GM12801 (cell line): ENCODE results near the gene S100A12.

Source experiments
- TF ChIP-seq, protein P1 (sequence below): IDR thresholded peaks from one replicate; pipeline ENCODE4 v1.5.1; 2011; ENCODE audit warnings: control low read depth; ENCODE audit not compliant: insufficient read length; ENCODE audit errors: extremely low read depth

Gene S100A12

DNA sequence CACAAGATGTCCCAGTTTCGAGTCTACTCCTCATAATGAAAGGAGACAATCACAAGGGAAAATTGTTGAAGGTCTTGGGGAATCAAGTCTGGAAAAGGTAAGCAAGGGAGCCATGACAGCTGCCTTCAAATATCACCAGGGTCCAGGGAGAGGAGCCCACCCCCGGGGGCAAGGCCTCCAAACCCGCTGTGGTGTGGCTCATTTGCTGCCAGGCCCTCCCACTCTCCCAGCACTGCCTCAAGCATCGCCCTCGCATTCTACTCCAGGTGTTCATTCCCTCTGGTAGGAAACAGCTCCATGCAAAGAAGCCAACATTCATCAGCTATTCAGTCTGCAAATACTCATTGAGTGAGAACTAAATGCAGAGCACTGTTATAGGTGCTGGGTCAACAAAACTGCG lies 9.2 kb downstream of the S100A12 start:
- TF ChIP-seq, protein P1, sequence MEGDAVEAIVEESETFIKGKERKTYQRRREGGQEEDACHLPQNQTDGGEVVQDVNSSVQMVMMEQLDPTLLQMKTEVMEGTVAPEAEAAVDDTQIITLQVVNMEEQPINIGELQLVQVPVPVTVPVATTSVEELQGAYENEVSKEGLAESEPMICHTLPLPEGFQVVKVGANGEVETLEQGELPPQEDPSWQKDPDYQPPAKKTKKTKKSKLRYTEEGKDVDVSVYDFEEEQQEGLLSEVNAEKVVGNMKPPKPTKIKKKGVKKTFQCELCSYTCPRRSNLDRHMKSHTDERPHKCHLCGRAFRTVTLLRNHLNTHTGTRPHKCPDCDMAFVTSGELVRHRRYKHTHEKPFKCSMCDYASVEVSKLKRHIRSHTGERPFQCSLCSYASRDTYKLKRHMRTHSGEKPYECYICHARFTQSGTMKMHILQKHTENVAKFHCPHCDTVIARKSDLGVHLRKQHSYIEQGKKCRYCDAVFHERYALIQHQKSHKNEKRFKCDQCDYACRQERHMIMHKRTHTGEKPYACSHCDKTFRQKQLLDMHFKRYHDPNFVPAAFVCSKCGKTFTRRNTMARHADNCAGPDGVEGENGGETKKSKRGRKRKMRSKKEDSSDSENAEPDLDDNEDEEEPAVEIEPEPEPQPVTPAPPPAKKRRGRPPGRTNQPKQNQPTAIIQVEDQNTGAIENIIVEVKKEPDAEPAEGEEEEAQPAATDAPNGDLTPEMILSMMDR: no peak

DNA sequence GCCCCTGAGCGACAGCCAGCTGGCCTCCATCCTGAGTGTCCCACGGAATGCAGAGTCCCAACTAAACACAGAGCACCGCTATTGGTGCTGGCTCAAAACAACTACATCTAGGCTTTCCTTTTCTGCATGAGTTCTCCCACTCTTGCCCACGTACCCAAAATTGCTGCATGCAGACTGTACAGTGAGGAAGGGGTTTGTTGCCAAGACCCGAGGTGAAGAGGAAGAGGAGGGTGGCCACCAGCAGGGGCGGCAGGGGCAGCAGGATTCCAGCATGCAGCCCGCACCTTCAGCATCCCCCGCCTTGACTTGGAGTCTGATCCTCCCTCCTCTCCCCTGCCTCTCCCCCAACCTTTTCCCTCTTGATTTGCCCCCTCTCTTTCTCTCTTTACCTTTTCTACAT lies 9.7 kb downstream of the S100A12 start:
- TF ChIP-seq, protein P1: no peak

DNA sequence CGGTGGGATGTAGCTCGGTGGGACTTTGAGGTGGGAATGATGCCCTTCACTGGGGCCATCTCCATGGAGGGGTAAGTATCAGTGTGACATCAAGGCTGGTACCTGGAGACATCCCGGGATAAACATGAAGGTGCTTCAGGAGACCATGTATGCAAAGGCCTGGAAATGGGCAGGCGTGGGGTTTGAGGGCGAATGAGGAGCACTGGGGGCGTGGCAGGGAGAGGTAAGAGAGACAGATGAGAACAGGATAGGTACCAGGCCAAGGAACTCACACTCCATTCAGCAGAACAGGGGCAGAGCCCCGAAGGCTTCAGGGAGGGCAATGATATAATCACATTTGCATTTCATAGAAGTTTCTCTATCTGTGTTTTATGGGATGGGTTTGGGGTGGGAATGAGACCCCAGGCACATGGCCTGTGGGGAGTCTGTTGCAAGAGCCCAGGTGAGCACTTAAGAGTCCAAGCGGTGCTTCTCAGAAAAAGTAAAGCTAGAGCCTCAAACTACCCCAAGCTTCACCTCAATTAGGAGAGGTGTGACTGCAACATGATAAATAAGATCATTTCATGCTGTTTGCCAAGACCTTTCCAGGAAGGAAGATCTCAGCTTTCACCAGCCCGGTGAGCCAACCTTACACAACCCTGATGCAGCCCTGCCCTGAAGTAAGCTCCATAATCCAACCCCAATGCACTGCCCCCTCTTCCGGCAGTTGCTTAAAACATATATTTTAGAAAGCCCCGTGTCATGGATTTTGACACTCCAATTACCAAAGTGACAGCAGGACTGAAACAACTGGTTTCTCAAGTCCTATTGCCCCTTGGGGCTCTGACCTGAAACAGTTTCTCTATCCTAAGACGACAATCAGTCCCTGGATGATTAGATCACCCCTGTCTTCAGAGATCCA lies 10.4 kb downstream of the S100A12 start:
- TF ChIP-seq, protein P1: no peak

DNA sequence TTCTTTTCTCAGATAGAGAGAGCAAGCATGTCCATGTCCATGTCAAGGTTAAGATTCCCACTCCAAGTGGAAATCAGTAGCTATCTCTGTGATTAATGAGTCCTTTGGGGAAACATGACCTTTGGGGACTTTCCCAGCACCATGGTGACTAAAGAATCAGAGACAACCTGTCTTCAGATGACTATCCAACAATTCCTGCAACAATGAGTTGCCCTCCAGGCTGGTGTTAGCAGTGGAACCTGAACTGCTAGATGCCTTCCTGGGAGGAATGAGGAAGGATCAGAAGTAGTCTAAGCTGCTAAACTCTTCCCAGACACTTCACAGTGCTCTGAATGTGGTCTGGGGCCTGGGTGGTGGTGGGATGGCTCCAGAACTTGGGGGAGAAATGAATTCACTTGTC lies 11.3 kb downstream of the S100A12 start:
- TF ChIP-seq, protein P1: no peak

DNA sequence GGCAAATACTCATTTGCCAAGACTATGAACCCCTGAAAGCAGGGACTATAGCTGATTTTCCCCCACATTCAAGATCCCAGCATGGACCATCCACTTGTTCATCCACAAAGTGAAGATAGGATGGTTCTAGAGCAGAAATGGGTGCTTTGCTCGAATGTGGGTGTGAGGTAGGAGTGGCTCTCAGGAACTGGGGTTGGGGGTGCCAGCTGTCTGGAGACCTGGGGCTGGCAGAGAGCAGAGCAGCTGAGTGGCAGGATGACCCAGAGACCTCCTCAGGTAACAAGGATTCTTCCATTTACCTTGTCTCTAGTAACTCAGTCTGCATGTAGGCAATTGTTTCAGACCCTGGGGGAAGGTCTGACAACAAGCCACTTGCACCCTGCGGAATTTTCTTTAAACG lies 11.8 kb downstream of the S100A12 start:
- TF ChIP-seq, protein P1: no peak

DNA sequence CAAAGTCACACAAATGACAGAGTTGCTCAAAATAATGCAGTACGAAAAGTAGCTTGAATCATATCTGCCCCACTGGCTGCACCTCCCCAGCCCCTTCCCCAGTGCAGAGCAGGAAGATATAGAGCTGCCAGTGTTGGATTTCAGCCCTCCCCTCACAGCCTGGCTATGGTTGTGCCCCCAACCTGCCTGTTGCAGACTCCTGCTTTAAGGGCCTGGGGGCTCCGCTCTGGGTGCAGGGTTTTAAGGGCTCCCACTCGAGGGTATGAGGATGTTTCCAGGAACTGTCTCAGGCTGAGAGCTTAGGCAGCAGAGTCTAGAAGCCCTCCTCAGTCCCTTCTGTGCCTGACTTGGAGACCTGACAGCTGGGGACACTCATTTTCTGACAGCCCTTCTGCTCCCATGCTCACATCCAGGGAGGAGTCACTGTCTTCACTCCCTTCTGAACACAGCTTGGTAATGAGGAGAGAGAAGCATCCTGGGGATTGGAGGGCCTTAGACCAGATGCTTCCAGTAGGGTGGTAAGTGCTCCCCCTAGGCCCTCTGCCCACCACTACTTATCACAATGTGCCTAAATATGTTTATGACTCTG lies 13.1 kb downstream of the S100A12 start:
- TF ChIP-seq, protein P1: no peak

DNA sequence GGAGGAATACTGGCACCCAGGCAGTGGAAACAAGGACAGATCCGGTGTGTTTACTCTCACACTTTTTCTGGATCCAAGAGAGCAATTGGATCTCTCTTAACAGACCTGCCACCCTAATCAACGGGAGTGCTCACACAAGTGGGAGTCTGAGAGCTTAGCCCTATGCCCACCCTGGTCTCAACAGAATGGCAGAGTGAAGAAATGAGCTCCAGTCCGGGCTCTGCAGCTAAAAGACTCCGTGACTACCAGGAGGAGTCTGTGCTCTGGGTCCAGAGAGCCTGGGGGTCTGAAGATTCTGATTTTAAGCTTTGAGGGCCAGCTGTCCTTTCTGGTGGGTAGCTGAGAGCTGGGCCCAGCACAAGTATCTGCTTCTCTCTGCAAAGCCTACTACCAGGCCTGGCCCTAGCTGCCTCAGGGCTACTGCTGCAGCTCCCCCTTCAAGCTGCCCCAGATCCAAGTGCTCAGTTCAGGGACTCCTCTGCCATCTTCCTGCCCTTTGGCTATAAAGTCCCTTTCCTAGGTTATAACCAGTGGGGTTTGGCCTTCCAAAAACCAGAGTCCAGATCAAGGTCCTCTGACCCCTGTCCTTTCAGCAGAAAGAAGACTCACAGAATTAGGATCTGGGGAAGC lies 13.8 kb downstream of the S100A12 start:
- TF ChIP-seq, protein P1: no peak
